ENCODE measurements around the gene TTC7B.
"Not testable (repeated sequence)": the region's sequence is repeated elsewhere in the genome, so short reads cannot be mapped to it uniquely, and the experiment has no call there.

TTC7B gene

GRCh38 chr14:90848944-90849731 is 32.9 kb upstream of the TTC7B start:
- peak overlapping the region; percentile 93 for H3K27ac ChIP-seq (ENCODE audit: poor library complexity, severe bottlenecking)
- DNase-seq (ENCODE audit: low spot score), result no peak
- no peaks in the 10 kb centered on the region for H3K9me3 ChIP-seq (ENCODE audit: severe bottlenecking)
- H3K36me3 ChIP-seq (ENCODE audit: low read depth), result no peaks in the 10 kb centered on the region
- ATAC-seq (ENCODE audit: low read depth), result peak; percentile 24; the same call in 1 of the 3 replicates
- no peaks in the 10 kb centered on the region for H3K27me3 ChIP-seq (ENCODE audit: insufficient read depth, poor library complexity, severe bottlenecking)
- peaks cover 30% of the 10 kb centered on the region for H3K4me1 ChIP-seq (ENCODE audit: insufficient read depth, poor library complexity, severe bottlenecking)
- H3K4me3 ChIP-seq (ENCODE audit: severe bottlenecking), result no peak overlapping the region
- no peak for TF ChIP-seq CTCF (IDR thresholded peaks at IDR 0.05; ENCODE audit: poor library complexity, severe bottlenecking)

DNA sequence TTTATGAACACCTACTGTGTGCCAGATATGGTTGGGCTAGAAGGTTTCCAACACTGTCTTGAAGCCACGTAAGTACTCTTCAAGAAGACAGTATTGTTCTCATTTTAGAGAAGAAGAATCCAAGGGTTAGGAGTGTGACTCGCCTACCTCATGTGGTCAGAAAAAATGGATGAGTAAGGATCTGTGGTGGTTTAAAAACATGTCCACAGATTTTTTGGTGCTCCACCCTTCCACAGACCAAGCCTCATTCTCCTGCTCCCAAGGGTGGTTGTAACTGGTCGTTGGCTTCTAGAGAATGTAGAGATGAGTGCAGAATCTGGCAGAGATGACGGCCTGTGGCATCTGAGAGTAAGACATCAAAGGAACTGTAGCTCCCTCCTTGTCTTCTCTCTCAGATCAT is 30.3 kb upstream of the TTC7B start:
- peak; percentile 38; the same call in 2 of the 3 replicates for ATAC-seq (ENCODE audit: low read depth)

GRCh38 chr14:90844321-90844720 is 28.1 kb upstream of the TTC7B start:
- H3K27ac ChIP-seq (ENCODE audit: poor library complexity, severe bottlenecking), result no peak overlapping the region
- TF ChIP-seq CTCF (IDR thresholded peaks at IDR 0.05; ENCODE audit: poor library complexity, severe bottlenecking), result no peak
- H3K27me3 ChIP-seq (ENCODE audit: insufficient read depth, poor library complexity, severe bottlenecking), result no peaks in the 10 kb centered on the region
- ATAC-seq (ENCODE audit: low read depth) (no peak), DNase-seq (ENCODE audit: low spot score) (no peak)
- H3K4me3 ChIP-seq (ENCODE audit: severe bottlenecking), result no peak overlapping the region
- H3K4me1 ChIP-seq (ENCODE audit: insufficient read depth, poor library complexity, severe bottlenecking), result peaks cover 3% of the 10 kb centered on the region
- H3K36me3 ChIP-seq (ENCODE audit: low read depth), result no peaks in the 10 kb centered on the region
- H3K9me3 ChIP-seq (ENCODE audit: severe bottlenecking), result no peaks in the 10 kb centered on the region

More for the DNA sequence above, 30.3 kb upstream of the TTC7B start:
- no peaks in the 10 kb centered on the region for H3K9me3 ChIP-seq (ENCODE audit: severe bottlenecking)
- H3K36me3 ChIP-seq (ENCODE audit: low read depth), result no peaks in the 10 kb centered on the region
- H3K27me3 ChIP-seq (ENCODE audit: insufficient read depth, poor library complexity, severe bottlenecking), result no peaks in the 10 kb centered on the region
- H3K27ac ChIP-seq (ENCODE audit: poor library complexity, severe bottlenecking), result no peak overlapping the region
- H3K4me1 ChIP-seq (ENCODE audit: insufficient read depth, poor library complexity, severe bottlenecking), result peaks cover 23% of the 10 kb centered on the region
- H3K4me3 ChIP-seq (ENCODE audit: severe bottlenecking), result no peak overlapping the region
- no peak for TF ChIP-seq CTCF (IDR thresholded peaks at IDR 0.05; ENCODE audit: poor library complexity, severe bottlenecking)
- no peak for DNase-seq (ENCODE audit: low spot score)

DNA sequence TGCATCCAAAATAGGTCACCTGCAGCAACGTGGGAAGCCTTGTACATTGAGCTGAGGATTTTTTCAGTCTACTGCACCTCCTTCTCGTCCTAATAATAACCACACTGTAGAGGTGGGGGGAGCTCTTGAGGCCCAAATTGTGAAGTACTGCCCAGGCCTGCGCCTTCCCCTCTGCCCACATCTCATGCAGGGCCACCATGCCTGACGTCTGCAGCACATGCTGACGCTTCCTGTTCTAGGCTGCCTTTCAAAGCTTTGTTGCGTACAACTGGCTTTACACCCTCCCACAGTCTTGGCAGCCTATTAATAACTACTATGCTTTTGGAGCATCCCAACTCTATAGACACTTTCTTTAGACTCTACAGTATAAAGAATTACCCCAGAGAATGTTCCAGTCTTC is 26.5 kb upstream of the TTC7B start:
- TF ChIP-seq CTCF (IDR thresholded peaks at IDR 0.05; ENCODE audit: poor library complexity, severe bottlenecking), result no peak
- ATAC-seq (ENCODE audit: low read depth) (no peak; the same call in 2 of the 3 replicates), DNase-seq (ENCODE audit: low spot score) (peak; percentile 10)
- Histone ChIP-seq H3K36me3 (ENCODE audit: low read depth) (no peaks in the 10 kb centered on the region), H3K9me3 (ENCODE audit: severe bottlenecking) (no peaks in the 10 kb centered on the region), H3K27ac (ENCODE audit: poor library complexity, severe bottlenecking) (no peak overlapping the region), H3K4me1 (ENCODE audit: insufficient read depth, poor library complexity, severe bottlenecking) (peaks cover 4% of the 10 kb centered on the region), H3K27me3 (ENCODE audit: insufficient read depth, poor library complexity, severe bottlenecking) (no peaks in the 10 kb centered on the region), H3K4me3 (ENCODE audit: severe bottlenecking) (no peak overlapping the region)

DNA sequence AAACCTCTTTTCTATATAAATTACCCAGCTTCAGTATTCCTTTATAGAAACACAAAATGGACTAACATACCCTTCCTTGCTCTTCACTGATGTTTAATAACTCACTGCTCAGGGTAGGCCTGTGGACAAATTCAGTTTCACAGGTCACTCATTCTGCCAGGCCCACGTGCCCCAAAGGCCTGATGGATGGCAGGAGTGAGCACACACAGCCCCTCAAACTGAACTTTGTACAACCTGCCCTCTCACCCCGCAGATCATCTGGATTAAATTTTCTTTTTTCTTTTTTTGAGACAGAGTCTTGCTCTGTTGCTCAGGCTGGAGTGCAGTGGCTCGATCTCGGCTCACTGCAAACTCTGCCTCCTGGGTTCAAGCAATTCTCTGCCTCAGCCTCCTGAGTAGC is 24.4 kb upstream of the TTC7B start:
- not testable (repeated sequence) for H3K4me3 ChIP-seq (ENCODE audit: severe bottlenecking); H3K36me3 ChIP-seq (ENCODE audit: low read depth); H3K4me1 ChIP-seq (ENCODE audit: insufficient read depth, poor library complexity, severe bottlenecking); H3K9me3 ChIP-seq (ENCODE audit: severe bottlenecking); ATAC-seq (ENCODE audit: low read depth); H3K27ac ChIP-seq (ENCODE audit: poor library complexity, severe bottlenecking); H3K27me3 ChIP-seq (ENCODE audit: insufficient read depth, poor library complexity, severe bottlenecking)
- DNase-seq (ENCODE audit: low spot score), result peak; percentile 22

Measured in RWPE2 (cell line).